Fibroblast of upper back skin (primary cell): ENCODE results near the gene DOCK11.
"Not testable (repeated sequence)": the region's sequence is repeated elsewhere in the genome, so short reads cannot be mapped to it uniquely, and the experiment has no call there.

ENCODE experiments used
- DNase-seq: peaks from one replicate; pipeline ENCODE4 v3.0.0-alpha.2; 2013

The DOCK11 gene

DNA sequence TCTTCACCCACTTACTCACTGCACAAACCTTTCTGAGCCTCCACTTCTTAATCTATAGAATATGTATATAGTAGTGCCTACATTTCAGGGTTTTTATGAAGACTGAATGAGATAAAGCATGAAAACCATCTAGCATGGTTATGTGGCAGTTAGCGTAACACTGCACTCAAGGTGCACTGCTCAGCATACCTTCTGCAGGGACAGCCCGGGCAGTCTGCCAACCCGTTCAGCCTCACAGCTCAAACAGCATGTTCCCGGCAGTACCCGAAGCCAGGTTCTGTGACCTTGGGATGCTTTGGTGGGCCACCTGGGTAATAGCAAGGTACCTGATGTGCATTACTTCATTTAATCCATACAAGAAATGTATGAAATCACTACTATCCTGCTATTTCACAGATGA is 81.4 kb downstream of the DOCK11 start:
- DNase-seq, result no peak

DNA sequence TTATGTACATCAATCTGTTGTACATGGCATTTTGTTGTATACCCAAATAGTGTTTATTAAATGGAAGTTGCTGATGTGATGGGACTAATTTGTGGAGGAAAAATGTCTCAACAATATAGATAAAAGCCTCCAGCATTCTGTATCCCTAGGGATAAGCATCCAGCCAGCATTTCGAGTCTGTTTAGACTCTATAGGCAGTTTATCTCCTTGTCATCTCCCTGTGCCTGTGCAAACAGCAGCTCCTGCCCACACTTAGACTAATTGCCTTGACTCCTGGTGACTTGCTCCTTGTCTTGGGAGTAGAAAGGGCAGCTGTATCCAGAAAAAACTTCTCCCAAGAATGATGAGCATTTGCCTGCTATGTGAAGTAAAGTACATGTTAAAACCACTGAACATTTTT is 83.8 kb downstream of the DOCK11 start:
- DNase-seq, result no peak

DNA sequence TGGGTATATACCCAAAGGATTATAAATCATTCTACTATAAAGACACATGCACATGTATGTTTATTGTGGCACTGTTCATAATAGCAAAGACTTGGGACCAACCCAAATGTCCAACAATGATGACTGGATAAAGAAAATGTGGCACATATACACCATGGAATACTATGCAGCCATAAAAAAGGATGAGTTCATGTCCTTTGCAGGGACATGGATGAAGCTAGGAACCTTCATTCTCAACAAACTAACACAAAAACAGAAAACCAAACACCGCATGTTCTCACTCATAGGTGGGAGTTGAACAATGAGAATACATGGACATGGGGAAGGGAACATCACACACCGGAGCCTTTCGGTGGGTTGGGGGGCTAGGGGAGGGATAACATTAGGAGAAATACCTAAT is 87.3 kb downstream of the DOCK11 start:
- DNase-seq, result not testable (repeated sequence)

DNA sequence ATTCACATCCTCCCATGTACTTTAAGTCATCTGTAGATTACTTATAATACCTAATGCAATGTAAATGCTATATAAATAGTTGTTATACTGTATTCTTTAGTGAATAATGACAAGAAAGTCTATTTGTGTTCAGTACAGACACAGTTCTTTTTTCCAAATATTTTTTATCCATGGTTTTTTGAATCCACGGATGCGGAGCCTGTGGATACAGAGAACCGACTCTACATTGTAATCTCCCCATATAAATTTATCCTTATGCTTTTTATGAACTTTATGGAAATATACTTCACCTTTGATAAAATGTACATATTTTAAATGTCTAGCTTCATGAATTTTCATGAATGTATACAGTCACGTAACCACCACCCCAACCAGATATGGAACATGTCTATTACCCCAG is 88.2 kb downstream of the DOCK11 start:
- no peak for DNase-seq

DNA sequence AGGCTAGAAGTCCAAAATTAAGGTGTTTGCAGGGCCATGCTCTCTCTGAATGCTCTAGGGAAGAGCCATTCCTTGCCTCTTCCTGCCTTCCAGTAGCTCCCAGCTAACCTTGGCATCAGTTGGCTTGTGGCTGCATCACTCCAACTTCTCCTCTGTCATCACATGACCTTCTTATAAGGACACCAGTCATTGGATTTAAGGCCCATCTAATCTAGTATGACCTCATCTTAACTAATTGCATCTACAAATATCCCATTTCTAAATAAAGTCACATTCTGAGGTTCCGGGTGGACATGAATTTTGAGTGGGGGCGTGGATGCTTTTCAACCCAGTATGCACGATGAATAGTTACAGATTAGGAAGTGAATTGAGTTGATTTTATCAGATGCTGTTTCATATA is 89.7 kb downstream of the DOCK11 start:
- DNase-seq, result no peak

DNA sequence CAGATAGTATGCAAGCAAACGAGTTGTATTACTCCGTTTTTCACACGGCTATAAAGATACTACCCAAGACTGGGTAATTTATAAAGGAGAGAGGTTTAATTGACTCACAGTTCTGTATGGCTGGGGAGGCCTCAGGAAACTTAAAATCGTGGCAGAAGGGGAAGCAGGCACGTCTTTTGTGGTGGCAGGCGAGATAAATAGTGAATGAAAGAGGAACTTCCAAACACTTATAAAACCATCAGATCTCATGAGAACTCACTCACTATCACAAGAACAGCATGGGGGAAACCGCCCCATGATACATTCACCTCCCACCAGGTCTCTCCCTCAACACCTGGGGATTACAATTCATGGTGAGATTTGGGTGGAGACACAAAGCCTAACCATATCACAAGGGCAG is 90.6 kb downstream of the DOCK11 start:
- DNase-seq, result not testable (repeated sequence)

DNA sequence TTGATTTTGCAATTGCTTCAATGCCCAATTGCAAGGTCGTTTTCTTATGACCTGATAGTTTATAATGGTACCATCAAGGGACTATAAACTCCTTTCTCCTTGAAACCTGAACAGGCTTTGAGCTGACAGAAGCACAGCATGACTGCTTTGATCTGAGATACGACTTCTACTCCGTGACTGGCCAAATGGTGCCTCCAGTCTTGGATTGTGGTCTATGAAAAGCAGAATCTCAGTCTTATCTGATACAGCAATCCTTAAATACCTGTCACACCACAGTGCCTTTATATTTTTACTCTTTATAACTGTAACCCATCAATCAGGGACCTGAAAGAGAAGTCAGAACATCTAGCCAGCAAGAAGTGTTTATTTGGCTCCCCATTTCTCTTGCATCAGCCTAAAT is 93.1 kb downstream of the DOCK11 start:
- DNase-seq, result no peak

DNA sequence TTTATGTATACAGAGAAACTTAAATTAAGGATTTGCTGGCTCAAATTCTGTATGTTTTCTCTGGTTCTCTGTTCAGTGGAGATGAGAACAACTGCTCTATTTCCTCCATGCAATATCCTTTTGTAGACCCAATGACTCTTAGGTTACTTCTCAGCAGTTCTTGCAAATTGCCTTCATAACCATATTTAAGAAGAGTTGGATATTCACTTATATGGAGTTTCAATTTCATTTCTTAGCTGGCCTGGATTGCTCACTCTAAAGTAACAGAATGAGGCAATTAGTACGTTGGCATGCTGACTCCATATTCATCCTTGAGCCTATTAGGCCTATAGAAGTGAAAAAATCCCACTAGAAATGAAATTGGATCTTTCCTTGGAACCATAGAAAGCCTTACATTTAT is 93.6 kb downstream of the DOCK11 start:
- DNase-seq, result no peak

DNA sequence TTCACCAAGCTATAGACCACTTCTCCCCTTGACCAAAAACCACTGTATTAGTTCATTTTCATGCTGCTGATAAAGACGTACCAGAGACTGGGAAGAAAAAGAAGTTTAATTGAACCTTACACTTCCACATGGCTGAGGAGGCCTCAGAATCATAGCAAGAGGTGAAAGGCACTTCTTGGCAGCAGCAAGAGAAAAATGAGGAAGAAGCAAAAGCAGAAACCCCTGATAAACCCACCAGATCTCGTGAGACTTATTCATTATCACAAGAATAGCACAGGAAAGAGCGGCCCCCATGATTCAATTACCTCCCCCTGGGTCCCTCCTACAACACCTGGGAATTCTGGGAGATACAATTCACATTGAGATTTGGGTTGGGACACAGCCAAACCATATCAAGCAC is 97.8 kb downstream of the DOCK11 start:
- DNase-seq, result no peak

DNA sequence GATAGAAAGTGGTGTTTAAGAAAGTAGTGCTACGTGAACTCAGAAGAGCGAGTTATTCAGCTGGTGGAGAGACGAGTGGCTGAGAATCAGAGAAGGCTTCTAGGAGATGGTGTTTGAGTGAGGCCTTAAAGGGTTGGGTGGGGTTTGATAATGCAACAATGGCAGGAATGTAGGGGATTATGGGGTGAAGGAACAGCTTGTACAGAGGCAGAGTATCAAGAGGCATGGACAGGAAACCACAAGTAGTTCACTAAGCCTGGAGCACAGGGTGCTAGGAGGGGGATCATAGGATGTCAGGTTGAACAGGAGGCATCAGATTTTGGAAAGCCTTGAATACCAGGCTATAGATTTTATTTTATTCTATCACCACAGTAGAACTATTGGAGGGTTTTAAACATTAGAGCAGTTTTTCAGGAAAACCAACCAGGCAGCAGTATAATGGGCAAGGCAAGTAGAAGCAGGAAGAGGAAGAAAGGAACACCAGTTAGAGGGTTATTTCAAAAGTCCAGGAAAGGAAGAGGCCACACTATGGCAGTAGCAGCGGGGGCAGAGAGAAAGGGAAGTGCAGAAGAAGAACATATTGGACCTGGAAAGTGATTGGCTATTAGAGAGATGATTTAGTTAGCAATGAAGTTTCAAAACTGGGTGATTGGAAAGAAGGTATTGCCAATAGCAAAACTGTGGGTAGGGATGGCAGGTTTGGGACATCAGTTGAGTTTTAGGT is 99.2 kb downstream of the DOCK11 start:
- no peak for DNase-seq

DNA sequence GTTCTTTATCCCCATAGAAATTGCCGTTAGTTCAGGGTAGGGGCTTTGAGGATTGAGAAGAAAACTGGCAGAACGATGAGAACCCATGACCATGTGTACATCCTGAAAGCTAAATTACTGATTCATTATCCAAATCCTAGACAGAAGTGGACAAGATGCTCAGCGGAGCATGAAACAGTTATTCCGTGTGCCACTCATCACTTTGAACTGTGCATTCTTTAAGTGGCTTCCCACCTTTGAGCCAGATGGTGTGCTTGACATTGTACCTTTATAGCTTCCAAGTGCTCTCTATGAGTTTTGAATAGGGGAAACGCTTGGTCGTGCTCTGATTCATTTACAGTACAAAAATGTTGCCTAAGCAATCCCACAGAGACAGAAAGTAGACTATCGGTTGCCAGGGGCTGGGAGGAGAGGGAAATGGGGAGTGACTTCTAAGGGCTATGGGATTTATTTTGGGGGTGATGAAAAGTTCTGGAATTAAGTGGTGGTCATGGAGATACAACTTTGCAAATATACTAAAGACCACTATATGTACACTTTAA is 100.0 kb downstream of the DOCK11 start:
- no peak for DNase-seq

DNA sequence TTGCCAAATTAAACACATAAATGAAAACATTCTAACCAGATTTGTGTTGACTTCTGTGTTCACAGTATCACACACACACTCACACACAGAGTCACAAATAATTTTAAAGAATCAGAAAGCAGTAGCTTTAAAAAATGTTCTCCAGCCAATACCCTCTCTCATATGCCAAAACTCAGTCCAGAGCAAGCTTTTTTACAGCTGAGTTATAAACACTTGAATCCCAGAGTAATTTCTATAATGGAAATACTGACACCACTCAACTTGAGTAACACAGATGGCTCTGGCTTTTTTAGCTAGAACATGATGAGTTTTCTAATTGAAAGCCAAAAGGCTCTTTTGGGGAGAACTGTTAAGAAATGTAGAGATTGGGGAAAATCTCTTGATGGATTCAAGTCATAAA is 100.8 kb downstream of the DOCK11 start:
- DNase-seq, result no peak

DNA sequence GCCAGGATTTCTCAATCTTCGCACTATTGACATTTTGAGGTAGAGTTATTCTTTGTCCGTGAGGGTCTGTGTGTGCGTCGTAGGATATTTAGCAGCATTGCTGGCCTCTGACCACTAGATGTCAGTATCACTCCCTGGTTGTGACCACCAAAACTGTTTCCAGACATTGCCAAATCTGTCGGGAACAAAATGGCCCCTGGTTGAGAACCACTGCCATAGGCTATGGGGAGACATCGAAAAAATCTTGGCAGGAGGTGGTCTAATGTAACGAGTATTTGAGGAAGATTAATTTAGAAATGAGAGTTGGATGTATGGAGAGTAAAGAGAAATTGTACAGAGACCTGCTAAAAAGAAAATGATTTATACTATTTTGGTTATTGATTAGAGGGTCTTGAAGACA is 108.4 kb downstream of the DOCK11 start:
- peak; percentile 64 for DNase-seq

DNA sequence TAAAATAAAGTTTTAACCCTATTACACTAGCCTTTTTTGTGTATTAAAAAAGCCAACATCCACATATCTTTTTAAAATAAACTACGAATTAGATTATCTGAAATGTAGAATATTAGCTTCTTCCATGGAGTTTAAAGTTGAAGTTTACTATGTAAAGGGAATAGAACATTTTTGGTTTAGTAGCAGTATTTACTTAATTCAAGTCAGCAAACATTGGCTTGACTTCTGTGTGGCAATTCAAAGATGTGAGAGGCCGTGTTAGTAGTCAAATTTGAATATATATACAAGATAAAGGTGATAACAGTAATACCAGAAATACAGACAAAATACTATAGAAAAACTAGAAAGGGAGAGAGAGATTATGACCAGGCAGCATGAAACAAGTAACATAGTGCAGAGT is 116.7 kb downstream of the DOCK11 start:
- DNase-seq, result no peak

DNA sequence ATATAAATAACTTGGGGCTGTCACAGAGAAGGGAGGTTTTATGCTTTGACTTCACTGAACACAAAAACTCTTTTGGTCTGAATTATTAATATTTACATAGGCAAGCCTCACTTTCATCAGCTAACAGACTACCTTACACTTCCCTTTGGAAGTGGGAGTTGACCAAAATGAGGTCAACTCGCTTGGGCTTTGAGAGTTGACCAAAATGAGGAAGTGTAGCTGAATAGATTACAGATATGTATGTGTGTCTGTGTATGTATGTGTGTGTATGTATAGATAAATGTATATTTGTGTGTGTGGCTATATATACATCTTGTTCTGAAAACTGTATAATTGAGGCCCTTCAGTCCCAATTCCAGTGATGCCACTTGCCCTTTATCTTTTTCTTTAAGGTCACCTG is 118.5 kb downstream of the DOCK11 start:
- no peak for DNase-seq

DNA sequence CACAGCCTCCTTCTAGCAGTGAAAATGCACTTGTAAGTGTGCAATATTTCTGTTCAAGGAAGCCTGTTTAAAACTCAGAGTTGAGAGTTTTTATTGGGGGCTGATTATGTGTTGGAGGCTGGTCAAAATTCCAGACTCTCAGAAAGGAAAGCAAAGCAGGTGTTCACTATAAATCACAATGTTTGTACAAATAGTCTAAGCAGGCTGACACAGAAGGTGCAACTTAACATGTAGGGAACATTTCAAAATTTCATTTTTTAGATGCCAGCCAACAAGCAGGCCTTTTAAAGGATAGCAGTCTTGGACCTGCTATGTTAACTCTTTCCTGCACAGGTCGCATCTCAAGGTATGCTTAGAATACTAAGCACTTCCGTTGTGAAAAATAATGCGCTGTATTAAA is 119.5 kb downstream of the DOCK11 start:
- no peak for DNase-seq

DNA sequence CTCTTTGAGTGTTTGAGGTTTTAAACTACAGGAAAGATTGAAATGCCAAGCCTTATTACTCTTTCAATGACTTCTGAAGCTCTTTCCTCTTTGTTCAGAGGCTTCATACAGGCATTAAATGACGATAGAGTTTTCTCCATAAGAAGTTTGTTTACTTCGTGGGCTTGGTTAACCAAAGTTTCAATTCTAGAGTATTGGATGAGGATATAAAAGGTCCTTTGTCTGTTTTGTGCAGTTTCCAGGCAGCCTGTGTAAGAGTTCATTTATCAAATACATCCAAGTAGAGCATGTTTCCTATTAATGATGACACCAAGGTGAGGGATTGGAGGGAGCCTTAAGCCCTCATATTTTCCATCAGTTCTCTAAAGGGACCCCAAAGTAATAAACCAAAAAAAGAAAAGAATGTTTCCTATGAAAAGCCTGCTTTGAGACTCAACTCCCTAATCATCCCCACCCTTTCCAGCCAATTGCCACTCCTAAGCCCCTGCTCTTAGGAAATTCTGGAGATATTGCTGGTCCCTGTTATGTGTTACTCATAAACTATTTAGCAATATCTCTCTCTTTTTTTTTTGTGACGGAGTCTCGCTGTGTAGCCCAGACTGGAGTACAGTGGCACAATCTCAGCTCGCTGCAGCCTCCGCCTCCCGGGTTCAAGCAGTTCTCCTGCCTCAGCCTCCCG is 125.6 kb downstream of the DOCK11 start:
- DNase-seq, result no peak

DNA sequence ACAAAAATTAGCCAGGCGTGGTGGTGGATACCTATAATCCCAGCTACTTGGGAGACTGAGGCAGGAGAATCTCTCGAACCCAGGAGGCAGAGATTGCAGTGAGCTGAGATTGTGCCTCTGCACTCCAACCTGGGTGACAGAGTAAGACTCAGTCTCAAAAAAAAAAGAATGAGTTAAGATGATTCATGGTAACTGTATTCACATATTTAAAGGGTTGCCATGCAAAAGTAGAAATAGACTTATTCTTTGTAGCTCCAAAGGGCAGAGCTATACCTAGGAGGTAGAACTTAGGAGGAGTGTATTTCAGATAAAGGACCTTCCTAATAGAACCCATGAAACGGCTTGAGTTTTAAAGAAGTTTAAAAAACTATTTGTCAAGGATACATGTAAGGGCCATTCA is 127.4 kb downstream of the DOCK11 start:
- DNase-seq, result no peak

DNA sequence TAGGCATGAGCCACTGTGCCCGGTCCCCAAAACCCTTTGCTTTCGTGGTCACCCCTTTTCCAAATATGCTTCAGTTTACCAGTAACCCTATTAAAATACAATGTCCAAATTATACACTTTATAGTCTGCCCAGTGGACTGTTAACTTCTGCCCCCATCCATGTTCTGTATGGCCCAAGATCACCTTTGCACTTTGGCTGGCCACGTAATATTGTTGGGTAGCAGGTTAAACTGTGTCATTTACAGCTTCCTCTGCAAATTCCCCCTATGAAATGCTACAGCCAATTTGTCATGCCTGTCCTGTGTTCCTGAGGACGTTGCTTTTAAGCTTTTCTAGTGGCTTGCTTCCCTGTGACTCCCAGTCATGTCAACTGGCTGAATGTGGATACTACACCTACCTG is 130.7 kb downstream of the DOCK11 start:
- no peak for DNase-seq

DNA sequence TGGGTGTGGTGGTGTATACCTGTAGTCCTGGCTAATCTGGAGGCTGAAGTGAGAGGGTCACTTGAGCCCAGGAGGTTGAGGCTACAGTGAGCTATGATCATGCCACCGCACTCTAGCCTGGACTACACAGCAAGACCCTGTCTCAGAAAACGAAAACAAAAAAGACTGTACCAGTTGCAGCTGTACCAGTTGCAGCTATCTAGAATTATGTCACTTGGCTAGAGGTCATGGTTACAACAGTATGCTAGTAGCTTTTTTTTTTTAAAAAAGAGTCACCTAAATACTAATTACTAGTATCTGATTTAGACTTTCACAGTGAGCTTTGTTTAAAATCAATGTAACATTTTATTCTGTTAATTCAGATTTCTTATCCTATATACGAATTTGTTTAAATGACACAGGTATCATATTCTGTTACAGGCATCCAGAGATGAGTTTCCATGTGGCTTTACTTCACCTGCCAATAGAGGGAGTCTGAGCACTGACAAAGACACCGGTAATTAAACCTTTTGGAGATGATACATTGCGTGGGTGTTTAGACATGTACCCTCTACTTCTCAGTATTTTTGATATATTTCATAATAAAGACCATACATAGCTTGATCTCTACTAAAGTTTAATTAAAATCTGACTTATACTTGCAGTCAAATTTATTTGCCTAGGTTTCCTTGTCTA is 131.6 kb downstream of the DOCK11 start:
- DNase-seq, result no peak

DNA sequence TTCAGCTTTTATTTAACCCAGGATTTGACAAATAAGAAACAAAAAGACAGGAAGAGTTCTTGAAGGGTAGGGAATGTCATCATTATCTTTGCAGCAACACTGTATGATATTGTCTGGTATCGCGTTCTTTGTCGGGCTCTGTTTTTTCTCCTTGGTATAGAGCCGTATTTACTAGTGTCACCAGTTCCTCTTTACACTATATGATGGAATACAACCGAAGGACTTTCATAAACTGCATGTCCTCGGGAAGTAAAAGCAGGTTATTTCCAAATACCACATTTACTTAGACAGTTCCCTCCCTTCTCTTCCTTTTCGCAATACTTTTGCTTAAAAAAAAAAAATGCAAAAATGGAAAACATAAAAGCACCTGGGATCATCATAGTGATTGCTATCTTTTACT is 135.2 kb downstream of the DOCK11 start:
- DNase-seq, result no peak

DNA sequence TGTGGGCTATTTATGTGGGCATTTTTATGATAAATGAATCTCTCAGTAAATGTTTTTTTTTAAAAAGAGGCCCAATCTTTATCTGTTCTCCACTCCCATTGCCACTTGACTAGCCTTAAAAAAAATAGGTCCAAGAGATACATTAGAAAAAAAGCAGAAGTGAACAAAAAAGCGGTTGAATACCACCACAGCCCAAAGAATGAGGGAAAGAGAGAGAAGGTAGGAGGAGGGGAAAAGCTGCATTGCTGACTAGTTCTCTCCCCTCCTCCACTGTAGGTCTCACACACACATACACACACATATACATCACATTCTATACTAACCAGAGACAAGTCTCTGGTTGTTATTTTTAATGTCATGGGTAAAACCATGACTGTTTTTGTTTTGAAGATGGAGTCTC is 136.0 kb downstream of the DOCK11 start:
- no peak for DNase-seq

DNA sequence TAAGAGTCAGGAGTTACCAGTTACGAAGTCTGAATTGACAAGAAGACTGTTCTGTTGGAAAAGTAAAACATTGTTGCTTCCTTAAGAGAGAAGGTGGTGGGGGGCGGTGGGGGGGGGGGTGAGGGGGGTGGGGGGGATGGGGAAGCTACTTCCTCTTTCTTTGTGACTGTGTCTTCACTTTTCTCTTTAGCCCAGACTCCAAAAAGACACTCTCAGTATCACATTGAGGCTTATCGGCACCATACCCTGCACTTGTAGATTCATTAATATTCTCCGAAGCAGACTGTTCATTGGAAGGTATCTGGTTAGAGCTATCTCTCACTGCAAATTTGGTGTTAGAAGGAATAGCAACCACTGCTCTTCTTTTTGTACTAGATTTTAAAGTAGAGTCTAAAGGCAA is 137.2 kb downstream of the DOCK11 start:
- no peak for DNase-seq

DNA sequence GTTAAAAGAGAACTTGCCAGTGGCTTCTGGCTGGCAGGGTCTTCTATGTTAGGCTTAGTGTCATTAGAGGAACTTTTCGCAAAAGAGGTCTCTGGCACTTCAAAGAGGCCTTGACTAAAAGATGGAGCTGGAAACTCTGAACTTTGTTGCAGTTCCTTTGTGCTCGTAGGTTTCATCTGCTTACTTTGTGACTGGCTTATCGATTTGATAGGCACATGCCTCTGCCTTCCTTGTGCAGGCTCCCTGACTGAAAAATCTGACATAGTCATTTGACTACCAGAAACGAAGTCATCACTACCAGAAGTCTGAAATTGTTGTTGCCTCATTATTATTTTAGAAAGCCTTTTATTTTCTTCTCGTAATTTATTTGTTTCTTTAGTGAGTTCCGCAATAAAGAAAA is 137.9 kb downstream of the DOCK11 start:
- DNase-seq, result no peak
